ENCODE measurements around the gene NMNAT1.

DNA sequence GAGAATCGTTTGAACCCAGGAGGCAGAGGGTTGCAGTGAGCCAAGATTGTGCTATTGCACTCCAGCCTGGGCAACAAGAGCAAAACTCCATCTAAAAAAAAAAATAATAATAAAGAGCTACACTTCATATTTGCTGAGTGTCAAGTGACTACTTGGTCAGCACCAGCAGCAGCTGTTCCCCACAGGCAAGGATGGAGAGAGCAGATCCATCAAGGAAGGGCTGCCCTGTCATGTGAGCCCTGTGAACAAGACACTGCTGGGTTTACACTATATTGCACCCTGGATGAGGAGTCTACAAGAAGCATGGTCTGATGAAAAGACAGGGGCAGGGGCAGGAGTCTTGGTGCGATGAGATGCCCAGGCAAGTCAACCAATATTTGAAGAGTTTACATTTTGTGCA is 36.8 kb upstream of the NMNAT1 start:
- TF ChIP-seq CTCF (IDR thresholded peaks at IDR 0.05) (no peak), POLR2AphosphoS5 (IDR thresholded peaks at IDR 0.05) (no peak), POLR2A (IDR thresholded peaks at IDR 0.05) (no peak), EP300 (IDR thresholded peaks at IDR 0.05; ENCODE audit: low read depth) (no peak)

Measured in transverse colon (tissue), 4 donors.